ENCODE measurements around the gene GPR55.

DNA sequence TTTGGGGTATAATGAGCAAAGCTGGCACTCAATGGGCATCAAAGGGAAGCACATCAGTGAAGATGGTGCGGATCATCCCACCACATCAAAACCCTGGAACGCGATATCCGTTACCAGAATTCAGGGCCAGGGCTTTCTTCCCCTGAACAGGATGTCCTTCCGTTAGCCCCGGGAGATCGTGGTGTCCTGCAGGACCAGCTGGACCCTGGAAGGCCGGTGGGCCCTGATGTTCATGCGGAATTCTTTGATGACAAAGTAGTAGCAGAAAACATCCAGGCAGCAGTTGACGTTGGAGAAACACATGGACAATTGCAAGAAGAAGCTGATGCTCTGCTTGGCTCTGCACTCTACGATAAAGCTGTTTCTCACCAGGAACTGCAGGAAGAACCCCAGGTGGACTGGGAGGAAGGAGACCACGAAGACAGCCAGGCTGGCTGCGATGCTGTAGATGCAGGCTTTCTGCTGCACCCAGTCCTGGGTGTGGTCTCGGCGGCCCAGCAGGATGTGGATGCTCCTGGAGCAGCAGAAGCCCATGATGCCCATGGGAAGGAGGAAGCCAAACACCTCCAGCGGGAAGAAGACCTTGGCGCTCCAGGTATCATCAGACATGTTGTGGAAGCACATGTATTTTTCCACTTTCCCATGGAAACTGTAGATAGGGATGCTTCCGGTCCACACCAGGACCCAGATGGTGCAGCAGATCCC lies 15.0 kb downstream of the GPR55 start:
- TF ChIP-seq EZH2 (IDR thresholded peaks at IDR 0.05; ENCODE audit: borderline replicate concordance, low read depth, low read length, severe bottlenecking) (no peak), JUN (IDR thresholded peaks at IDR 0.05; ENCODE audit: borderline replicate concordance, insufficient read depth, insufficient read length, low read depth) (no peak), POLR2A (IDR thresholded peaks at IDR 0.05; ENCODE audit: low read depth, low read length) (no peak), CTCF (IDR thresholded peaks at IDR 0.05; ENCODE audit: extremely low read depth in 1 of 2, insufficient read depth in 1 of 2, low read depth in 1 of 2, low read length in 2 of 2) (no peak)

Measured in endothelial cell of umbilical vein (primary cell).